CD1c-positive myeloid dendritic cell (primary cell): ENCODE data around the gene SLC35F3.
A peak's percentile ranks its signal among the peaks of the same experiment; 100 is the strongest.
"Not testable (repeated sequence)": the region's sequence is repeated elsewhere in the genome, so short reads cannot be mapped to it uniquely, and the experiment has no call there.

ENCODE experiments used
- DNase-seq: peaks from one replicate; pipeline ENCODE4 v3.0.0-alpha.2; 2016; ENCODE audit errors: extremely low spot score

The SLC35F3 gene

DNA sequence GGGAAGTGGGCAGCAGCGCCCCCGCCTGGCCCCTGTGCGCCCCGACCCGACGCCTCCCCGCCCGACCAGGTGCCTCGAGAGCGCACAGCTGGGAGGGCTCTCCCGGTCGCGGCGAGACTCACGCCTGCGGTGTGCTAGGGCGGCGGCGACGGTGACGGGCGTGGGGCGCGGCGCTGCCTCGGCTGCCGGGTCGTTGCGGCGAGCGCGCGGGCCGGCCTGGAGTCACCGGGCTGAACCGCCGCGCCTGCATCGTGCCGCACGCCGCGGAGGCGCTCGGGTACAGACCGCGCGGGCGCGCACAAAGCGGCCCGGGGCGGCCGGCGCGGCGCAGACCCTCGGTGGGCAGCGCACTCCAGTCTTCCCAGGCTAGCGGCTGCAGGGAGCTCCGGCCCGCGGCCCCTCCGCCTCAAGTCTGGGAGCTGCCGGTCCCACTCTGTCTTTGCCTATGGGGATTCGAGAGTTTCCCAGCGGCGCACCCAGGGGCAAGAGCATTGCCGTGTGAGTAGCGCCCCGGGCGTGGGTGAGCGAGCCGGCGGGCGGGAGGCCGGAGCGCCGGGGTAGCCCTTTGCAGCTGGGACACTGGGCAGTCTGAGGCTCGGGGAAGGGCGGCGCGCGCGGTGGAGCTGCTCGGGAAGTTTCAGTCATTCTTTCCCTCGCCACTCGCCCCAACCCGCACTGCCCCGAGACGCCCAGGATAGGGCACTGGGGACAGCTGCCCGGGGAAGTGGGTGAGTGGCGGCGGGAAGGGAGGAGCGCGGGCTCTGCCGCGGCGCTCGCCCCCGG is at the start of gene SLC35F3:
Gene SLC35F3 (plus strand): TSS at position 44 of the 783 bp plus-strand sequence.
- DNase-seq: no peak

DNA sequence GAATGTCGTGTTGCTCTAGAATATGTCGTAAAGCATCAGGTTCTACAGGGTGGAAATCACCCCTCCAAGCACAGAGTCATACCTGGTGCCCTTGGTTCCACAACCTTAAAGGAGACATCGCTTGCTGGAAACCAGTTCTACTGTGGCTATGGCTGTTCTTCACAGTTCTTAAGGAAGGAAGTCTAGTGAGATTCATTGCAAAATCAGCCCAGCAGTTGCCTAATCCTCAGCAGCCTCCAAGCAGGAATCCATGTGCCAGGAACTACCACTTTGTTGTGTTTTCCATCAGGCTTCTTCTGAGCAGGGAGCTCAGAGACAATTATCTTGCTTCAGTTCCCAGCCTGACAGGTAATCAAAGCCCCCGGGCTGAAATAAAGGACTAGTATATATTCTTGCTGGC is 45.0 kb upstream of the SLC35F3 start:
- DNase-seq: no peak

DNA sequence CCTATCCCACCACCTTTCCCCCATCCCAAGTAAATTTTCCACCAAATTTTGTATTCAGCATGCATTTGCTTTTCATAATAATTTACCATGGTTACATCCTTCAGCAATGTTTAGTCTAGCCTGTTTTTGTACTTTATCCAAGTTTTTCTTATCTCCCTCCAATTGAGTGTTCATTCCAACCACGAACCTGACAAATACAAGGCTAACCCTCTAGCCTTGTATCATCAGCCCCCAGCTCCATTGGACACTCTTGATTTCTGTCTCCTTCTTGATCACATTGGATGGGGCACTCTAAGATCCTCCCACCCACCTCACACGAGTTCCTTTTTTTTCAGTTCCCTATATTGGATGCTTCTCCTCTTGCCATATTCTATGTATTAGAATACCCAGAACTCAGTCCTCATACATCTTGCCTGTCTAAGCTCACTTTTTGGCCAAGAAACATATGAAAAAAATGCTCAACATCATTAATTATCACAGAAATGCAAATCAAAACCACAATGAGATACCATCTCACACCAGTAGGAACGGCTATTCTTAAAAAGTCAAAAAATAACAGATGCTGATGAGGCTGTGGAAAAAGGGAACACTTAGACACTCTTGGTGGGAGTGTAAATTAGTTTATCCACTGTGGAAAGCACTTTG is 40.5 kb upstream of the SLC35F3 start:
- peak; percentile 9 for DNase-seq

DNA sequence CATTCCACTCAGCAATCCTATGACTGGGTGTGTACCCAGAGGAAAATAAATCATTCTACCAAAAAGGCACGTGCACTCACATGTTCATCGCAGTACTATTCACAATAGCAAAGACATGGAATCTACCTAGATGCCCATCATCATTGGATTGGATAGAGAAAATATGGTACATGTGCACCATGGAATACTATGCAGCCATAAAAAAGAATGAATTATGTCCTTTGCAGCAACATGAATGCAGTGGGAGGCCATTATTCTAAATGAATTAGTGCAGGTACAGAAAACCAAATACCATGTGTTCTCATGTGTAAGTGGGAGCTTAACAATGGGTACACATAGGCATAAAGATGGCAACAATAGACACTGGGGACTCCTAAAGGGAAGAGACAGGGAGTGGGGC is 39.9 kb upstream of the SLC35F3 start:
- no peak for DNase-seq

DNA sequence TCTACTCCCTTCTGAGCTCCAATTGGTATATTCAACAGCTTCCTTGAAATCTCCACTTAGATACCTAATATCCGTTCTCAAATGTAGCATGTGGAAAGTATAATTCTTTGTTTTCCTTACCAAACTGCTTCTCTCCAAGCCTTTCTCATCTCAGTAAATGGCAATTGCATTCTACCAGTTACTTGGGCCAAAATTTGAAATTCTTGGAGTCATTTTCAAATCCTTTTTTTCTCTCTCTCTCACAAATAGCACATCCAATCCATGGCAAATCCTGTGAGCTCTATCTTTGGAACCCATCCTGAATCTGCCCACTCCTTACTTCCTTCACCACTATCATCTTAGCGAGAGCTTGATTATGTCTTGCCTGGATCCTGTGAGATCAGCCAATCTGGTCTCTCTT is 39.3 kb upstream of the SLC35F3 start:
- DNase-seq: no peak

DNA sequence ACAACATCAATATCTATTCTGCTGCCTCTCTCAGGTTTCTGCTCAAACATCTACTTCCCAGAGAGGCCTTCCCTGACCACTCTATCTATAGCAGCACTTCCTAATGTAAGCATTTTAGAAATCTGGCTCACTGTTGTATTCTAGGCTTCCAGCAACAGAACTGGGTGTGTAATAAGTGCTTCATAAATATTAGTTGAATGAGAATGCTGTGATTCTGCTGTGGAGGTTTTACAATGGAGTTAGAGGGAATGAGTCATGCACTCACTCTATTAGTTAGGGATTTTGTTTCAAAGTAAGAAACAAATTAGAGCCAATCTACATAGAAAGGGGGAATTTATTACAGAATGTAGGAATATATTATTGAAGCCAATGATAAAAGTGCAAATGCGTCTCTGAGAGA is 38.6 kb upstream of the SLC35F3 start:
- no peak for DNase-seq

DNA sequence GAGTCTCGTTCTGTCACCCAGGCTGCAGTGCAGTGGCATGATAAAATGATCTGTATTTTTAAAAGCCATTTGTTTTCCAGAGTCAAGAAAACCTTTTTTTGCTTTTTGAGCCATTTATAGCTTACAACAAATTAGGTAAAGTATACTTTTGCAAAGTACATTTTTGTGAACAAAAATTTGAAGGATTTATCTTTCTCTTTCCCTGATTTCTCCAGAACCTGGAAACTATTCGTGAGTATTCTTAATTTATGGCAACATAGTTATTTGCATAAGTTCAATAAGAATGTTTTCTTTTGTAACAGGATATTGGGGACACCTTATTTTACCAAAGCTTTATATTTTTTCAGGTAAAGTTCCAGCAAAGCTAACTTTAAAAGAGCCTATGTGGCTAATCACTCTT is 37.4 kb upstream of the SLC35F3 start:
- no peak for DNase-seq

DNA sequence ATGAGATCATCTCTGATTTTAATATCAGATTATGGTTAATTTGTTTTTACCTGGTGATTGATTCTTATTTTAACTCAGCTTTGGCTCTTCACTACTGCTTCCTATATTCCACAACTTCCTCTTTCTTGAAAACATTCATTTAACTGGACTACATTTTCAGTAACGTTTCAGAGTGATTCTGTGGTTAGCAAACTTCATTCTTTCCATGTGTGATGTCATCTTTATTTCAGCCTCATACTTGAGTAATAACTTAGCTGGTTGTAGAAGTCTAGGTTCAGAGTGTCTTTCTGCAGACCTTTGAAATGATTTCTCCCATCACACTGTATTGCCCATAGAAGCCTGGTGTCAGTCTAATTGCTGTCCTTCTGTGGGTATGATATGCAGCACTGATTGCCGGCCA is 36.0 kb upstream of the SLC35F3 start:
- no peak for DNase-seq

DNA sequence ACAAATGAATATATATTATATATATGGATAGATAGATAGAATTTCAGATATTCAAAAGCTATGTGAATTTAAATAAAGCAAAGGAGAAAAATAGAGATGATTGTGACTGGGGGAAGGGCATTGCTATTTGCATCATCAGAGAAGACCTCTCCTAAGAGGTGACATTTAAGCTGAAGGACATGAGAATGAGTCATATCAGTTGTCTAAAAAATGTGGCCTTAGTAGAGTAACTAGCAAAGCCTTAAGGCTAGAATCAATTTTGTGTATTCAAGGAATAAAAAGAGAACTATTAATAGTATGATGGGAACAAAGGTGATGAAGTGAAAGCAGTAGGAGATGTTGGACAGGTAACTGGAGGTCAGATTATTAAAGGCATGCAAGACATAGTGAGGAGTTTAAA is 34.8 kb upstream of the SLC35F3 start:
- DNase-seq: no peak

DNA sequence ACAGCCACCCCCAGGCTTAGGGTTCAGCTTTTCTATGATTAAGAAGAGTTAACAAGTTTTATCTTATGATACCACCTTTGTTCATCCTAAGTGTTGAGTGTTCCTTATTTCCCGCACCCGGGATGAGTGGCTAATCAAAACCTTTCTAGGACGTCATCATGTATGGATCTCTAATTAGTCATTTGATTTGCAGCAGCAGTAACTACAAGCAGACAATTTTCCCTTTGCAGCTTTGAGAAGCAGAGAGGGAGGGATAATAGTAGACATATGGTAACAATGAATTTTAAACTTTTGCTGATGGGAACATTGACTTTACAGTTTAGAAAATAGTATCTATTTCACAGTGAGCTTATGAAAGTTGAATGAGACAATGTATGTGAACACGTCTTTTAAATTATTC is 30.8 kb upstream of the SLC35F3 start:
- no peak for DNase-seq

DNA sequence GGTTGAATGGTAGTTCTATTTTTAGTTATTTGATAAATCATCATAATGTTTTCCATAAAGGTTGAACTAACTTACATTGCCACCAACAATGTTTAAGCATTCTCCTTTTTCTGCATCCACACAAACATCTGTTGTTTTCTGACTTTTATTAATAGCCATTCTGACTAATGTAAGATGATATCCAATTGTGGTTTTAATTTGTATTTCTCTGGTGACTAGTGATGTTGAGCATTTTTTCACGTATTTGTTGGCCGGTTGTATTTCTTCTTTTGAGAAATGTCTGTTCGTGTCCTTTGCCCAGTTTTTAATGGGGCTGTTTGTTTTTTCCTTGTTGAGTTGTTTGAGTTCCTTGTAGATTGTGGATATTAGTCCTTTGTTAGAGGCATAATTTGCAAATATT is 24.6 kb upstream of the SLC35F3 start:
- no peak for DNase-seq

DNA sequence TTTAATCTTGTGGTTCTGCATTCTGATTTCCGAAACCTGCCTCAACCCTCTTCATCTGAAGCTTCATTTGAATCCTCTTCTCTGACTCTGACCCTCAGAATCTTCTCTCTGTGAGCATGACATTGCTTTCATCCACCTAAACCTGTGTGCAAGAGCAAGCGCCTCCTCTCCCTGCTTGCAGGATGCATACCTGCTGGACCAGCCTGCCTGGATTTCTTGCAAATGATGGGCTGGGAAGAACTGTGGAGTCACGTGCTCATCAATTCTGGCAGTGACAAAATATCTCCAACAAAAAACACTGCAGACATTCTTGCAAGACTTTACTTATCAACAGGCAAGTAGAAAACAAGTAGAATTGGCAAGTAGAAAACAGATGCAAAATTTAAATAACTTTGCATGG is 20.8 kb upstream of the SLC35F3 start:
- no peak for DNase-seq

DNA sequence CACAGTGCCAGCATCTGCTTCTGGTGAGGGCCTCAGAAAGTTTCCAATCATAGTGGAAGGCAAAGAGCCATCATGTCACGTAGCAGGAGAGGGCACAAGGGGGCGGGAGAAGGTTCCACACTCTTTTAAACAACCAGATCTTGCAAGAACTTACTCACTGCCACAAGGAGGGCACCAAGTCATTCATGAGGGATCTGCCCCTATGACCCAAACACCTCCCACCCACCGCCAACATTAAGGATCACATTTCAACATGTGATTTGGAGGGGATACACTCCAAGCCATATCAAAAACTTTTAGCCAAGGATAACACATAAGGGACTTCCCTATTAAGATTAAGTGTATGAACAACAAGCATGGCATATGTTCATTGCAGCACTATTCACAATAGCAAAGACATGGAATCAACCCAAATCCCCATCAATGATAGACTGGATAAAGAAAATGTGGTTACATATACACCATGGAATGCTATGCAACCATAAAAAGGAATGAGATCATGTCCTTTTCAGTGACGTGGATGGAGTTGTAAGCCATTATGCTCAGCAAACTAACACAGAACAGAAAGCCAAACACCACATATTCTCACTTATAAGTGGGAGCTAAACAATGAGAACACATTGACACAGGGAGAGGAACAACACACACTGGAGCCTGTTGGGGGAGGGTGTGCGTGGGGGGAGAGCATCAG is 19.9 kb upstream of the SLC35F3 start:
- DNase-seq: no peak

DNA sequence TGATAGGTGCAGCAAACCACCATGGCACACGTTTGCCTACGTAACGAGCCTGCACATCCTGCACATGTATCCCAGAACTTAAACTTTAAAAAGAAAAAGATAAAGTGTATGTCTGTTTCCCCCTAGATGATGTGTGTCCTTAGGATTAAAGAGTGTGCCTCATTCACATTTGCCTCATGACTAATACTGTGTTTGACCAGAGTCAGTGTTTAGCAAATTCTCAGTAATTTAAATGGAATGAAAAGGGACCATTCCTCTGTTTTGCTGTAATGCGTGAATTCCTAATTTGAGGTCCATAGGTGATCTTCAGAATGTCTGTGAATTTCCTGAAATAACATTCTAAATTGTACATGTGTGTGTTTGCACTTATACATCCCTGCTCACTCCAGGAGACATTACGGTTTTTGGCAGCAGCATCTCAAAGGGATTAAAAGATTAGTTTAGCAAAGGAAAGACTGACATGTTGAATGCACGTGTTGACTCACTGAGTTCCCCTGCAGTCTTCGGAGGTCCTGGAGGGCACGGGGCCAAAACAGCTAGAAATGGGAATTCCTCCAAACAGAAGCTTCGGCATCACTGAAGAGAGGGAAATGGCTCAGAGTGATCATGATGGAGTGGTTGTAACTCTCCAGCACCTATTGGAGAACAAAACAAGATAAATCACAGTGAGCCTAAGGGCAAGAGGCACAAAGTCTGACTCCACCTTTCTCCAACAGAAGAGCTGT is 19.1 kb upstream of the SLC35F3 start:
- DNase-seq: no peak

DNA sequence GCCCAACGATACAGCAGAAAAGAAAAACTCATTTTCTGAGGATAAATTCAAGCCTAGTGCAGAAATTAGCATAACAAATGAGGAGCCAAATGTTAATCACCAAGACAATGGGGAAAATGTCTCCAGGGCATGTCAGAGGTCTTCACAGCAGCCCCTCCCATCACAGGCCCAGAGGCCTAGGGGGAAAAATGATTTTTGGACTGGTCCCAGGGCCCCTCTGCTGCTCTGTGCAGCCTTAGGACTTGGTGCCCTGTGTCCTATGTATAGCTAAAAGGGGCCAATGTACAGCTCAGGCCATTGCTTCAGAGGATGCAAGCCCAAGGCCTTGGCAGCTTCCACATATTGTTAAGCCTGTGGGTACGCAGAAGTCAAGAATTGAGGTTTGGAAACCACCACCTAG is 13.3 kb upstream of the SLC35F3 start:
- DNase-seq: not testable (repeated sequence)

DNA sequence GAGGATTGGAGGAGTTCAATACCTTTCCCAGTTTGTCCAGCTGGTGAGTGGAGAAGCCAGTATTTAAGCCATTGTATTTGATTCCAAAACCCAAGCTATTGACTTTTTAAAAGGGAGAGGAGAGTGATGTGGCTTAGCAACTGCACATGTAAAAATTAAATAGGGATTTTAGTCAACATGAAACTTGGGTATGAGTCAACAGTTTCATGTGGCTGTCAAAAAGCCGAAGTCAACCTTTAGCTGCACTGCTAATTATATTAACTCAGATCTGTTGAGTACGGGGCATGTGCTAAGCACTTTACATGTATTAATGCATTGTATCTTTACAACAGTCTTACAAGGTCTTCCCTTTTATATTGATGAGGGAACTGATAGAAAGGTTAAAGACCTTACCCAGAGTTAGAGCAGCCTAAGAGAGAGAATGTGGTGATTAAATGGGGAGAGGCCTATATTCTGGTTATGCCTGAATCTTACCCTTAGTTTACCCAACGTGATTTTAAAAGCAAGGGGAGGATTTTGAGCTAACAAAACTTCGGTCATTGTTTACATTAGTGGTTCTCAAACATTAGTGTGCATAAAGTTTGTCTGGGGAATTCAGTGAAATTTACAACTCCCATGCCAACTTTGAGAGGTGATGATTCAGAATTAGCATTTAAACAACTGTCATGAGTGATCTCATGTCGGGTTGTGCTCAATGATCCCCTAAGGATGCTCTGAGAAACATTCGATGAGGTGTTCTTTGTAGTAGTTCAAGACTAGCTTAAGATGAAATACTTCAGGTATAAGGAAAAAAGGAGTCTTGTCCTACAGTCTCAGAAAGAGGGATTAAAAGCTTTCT is 6.9 kb upstream of the SLC35F3 start:
- DNase-seq: no peak

DNA sequence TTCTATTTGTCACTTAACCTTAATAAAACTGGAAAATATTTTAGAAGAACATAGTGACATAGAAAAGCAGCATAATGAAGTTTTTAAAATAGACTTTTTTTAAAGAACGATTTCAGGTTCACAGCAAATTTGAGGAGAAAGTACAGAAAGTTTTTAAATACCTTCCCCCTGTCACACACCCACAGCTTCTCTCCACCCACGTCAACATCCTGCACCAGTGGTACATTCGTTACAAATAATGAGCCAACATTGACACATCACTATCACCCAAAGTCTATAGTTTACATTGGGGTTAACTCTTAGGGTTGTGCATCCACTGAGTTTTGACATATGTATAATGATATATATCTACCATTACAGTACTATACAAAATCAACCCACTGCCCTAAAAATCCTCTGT is 3.0 kb upstream of the SLC35F3 start:
- DNase-seq: no peak

DNA sequence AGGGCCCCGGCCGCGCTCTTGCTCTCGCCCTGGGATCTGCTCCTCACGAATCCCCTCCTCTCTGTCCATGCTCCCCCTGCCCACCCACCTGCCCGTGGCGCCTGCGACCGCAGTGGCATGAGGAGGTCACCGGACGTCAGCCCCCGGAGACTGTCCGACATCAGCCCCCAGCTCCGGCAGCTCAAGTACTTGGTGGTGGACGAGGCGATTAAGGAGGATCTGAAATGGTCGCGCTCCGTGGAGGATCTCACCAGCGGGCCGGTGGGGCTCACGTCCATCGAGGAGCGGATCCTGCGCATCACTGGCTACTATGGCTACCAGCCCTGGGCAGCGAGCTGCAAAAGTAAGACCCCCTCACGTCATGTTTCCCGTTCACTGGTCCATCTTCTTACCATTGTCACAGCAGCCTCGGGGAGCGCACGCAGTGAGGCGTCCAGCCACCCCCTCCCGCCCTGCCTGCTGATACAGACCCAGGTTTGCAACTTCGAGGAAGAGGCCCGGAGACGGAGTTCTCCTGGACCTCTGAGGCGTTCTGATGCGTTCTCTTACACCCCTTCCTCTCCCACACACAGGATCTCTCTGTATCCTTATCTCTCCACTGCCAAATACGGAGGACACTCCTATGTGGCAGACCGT is 1.1 kb downstream of the SLC35F3 start:
- DNase-seq: no peak

DNA sequence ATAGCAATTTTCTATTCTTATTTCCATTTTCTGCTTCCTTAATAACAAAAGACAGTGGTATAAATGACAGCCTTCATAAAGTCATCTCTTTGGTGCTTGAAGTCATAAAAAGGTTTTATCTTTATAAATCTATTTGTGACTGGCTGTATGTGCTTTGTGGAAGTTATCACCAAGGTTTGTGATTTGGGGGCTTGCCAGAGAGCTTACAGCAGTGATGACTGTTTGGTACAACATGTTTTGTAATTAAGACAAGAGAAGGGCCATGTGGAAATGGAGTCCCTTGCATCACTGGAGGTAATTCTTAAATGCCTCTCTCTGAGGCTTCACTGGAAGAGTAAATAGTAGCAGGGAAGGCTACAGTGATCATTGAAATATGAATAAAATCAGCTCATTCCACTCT is 2.7 kb downstream of the SLC35F3 start:
- DNase-seq: no peak

DNA sequence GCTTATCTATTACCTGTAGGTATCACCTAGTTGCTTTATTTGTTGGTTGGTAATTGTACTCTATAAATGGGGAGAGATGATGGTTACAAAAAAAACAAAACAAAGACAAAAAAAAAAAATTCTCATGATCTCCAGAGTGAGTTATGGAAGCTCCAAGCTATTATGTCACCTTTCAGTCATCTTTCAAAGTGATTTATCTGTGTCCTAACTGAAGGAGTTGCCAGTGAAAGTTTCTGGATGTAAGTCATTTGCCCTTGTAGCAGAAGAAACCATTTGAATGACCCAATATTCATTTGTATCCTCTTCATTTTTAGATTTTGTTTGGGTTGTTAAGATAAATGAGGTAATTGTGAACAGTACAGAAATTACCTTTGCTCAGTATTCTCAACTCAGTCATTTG is 3.6 kb downstream of the SLC35F3 start:
- no peak for DNase-seq

DNA sequence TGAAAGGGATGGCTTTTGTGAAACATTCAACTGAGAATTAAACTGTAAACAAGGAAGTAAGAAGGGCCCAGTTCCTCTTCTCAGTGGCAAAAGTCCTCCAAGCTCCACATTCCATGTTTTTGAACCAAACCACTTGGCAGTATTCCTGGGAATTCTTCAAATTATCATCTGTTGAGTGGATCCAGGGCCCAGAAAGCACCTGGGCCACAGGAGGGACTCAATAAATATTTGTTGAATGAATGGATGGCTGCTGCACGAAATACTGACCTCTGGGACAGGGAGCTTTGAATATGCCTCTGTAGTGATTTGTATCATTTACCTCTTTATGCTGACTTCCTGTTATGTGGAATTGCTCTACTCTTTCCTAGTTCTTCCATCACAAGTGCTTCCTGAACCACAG is 4.7 kb downstream of the SLC35F3 start:
- no peak for DNase-seq
